HepG2 (cell line): Measurements from ENCODE around the gene TSC22D1. TPM values are rescaled to one million over a fixed set of nuclear protein-coding genes. Genes with fewer than 3 reads are reported as not detected.
A peak's percentile ranks its signal among the peaks of the same experiment; 100 is the strongest.

Experiments used
- DNMT1 ChIP-seq: sonication (generic); formaldehyde crosslinking; IDR thresholded peaks from 2 replicates; pipeline ENCODE4 v1.5.1; 2020; ENCODE audit warnings: mild to moderate bottlenecking, missing genetic modification reagents
- ELF3 ChIP-seq: IDR thresholded peaks from 2 replicates; pipeline ENCODE4 v1.6.1; 2016; ENCODE audit warnings: missing genetic modification reagents, missing compliant biosample characterization
- ISX ChIP-seq: sonication (generic); formaldehyde crosslinking; conservative IDR thresholded peaks from 2 replicates; pipeline ENCODE4 v1.5.0; 2020; ENCODE audit warnings: missing genetic modification reagents
- KLF11 ChIP-seq: IDR thresholded peaks from 2 replicates; pipeline ENCODE4 v1.6.1; 2016; ENCODE audit warnings: missing compliant biosample characterization
- NFKB2 ChIP-seq: sonication (generic); formaldehyde crosslinking; IDR thresholded peaks from 2 replicates; pipeline ENCODE4 v1.4.0; 2020; ENCODE audit warnings: missing genetic modification reagents, borderline replicate concordance
- ZNF253 ChIP-seq: sonication (generic); formaldehyde crosslinking; IDR thresholded peaks from 2 replicates; pipeline ENCODE4 v1.8.0; 2022; ENCODE audit warnings: mild to moderate bottlenecking, missing genetic modification reagents, borderline replicate concordance
- ZNF317 ChIP-seq: sonication (generic); formaldehyde crosslinking; IDR thresholded peaks from 2 replicates; pipeline ENCODE4 v1.5.0; 2020; ENCODE audit warnings: mild to moderate bottlenecking, missing genetic modification reagents
- ZSCAN12 ChIP-seq: sonication (generic); formaldehyde crosslinking; IDR thresholded peaks from 2 replicates; pipeline ENCODE4 v1.9.0; 2021; ENCODE audit warnings: mild to moderate bottlenecking, missing genetic modification reagents
- polyA plus RNA-seq, 8 experiments: library from polyadenylated mRNA; depleted of rRNA in 3 of 8; stranded (reverse) in 7 of 8; unstranded in 1 of 8; fragments of >200 nt; fragmentation: Illumina TruSeq in 4 of 8; extraction: Trizol in 4 of 8; gene quantifications; 2 replicates each; pipeline versions ENCODE4 v1.2.1 to v1.2.3, GENCODE V29; 2011 to 2016; ENCODE audit warnings: low read depth in 4 of 8, missing spikeins in 1 of 8, mixed read lengths in 1 of 8; ENCODE audit not compliant: insufficient read depth in 1 of 8
- total RNA-seq, 5 experiments: library from RNA; depleted of rRNA; stranded (reverse); fragments of >200 nt; fragmentation: Illumina TruSeq; extraction: Trizol; gene quantifications; 2 replicates each; pipeline ENCODE4 v1.2.3, GENCODE V29; 2016; ENCODE audit warnings: low read depth in 1 of 5
- TF ChIP-seq, protein P1 (sequence below): sonication (generic); formaldehyde crosslinking; IDR thresholded peaks from 2 replicates; pipeline ENCODE4 v1.4.0; 2020; ENCODE audit warnings: low read depth, mild to moderate bottlenecking, missing genetic modification reagents
- TF ChIP-seq, protein P2 (sequence below): sonication (generic); formaldehyde crosslinking; IDR thresholded peaks from 2 replicates; pipeline ENCODE4 v1.4.0; 2020; ENCODE audit warnings: missing genetic modification reagents, borderline replicate concordance

The TSC22D1 gene
- total and polyA plus RNA-seq, 2 of the 13 experiments (the other 11 are each of a cell fraction or from before 2014, with no cell fraction given): 18.4 to 35.7 TPM

DNA sequence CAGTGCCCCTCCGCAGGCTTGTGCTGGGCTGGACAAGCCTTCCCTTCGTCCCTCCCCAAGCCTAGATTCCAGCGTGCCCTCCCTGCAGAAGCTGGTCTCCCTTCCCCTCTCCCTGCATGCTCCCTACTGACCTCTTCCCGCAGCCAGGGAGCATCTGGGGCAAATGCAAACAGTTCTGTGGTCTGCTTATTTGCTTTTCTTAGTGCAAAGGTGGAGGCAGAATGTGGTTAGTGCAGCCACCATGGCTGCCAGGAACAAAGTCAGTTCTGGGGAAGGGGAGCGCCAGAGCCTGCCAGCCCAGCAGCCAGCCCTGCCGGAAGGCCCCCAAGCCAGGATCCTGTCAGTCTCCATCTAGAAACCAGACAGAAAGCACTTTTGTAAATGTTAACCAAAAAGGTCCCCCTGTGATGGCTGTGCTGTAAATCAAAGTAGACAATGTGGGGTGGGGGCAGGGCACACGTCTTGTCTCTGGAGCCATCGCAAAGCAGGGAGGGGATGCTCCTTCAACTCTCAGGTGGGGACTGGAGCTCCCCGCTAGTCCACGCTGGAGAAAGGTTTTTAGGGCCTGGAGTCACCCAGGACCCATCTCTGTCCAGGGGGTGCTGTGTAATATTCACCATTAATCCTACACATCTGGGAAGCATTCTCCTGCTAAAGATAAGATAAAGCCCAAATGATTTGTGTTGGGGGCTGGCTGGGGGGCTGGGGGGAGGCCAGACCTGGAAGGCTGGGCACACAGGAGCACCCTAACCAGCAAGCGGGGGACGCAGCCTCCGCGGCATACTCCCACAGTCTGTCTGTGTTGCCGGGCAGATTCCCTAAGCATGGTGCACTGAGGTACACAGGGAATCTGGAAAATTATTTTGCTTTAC, 171.6 kb downstream of the TSC22D1 start (continued):
- no peak for TF ChIP-seq ZSCAN12 (CRISPR knock-in tag)
- no peak for TF ChIP-seq DNMT1 (CRISPR knock-in tag)
- peak; percentile 83 for TF ChIP-seq ELF3
- TF ChIP-seq, protein P1, sequence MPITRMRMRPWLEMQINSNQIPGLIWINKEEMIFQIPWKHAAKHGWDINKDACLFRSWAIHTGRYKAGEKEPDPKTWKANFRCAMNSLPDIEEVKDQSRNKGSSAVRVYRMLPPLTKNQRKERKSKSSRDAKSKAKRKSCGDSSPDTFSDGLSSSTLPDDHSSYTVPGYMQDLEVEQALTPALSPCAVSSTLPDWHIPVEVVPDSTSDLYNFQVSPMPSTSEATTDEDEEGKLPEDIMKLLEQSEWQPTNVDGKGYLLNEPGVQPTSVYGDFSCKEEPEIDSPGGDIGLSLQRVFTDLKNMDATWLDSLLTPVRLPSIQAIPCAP: no peak
- TF ChIP-seq ZNF253 (CRISPR knock-in tag): no peak
- TF ChIP-seq ZNF317: peak; percentile 71; the same call in 1 of the 2 replicates
- TF ChIP-seq KLF11 (CRISPR knock-in tag): no peak
- 0 out of 2 replicates have a peak, but pooled peaks have one; percentile 26 for TF ChIP-seq NFKB2 (CRISPR knock-in tag)
- no peak for TF ChIP-seq ISX (CRISPR knock-in tag)
- TF ChIP-seq, protein P2, sequence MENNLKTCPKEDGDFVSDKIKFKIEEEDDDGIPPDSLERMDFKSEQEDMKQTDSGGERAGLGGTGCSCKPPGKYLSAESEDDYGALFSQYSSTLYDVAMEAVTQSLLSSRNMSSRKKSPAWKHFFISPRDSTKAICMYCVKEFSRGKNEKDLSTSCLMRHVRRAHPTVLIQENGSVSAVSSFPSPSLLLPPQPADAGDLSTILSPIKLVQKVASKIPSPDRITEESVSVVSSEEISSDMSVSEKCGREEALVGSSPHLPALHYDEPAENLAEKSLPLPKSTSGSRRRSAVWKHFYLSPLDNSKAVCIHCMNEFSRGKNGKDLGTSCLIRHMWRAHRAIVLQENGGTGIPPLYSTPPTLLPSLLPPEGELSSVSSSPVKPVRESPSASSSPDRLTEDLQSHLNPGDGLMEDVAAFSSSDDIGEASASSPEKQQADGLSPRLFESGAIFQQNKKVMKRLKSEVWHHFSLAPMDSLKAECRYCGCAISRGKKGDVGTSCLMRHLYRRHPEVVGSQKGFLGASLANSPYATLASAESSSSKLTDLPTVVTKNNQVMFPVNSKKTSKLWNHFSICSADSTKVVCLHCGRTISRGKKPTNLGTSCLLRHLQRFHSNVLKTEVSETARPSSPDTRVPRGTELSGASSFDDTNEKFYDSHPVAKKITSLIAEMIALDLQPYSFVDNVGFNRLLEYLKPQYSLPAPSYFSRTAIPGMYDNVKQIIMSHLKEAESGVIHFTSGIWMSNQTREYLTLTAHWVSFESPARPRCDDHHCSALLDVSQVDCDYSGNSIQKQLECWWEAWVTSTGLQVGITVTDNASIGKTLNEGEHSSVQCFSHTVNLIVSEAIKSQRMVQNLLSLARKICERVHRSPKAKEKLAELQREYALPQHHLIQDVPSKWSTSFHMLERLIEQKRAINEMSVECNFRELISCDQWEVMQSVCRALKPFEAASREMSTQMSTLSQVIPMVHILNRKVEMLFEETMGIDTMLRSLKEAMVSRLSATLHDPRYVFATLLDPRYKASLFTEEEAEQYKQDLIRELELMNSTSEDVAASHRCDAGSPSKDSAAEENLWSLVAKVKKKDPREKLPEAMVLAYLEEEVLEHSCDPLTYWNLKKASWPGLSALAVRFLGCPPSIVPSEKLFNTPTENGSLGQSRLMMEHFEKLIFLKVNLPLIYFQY: peak; percentile 88
